GM19043 (cell line): ENCODE data around the gene MC2R.

Experiments used
- ATAC-seq: cut with Tn5 transposase; IDR thresholded peaks from one replicate; pipeline ENCODE4 v1.9.1; 2021; ENCODE audit warnings: low read depth; ENCODE audit not compliant: unreplicated experiment

MC2R gene

GRCh38 chr18:13915391-13915790, at the start of gene MC2R:
MC2R (minus strand) TSS chr18:13915536; CDS start chr18:13885518, 30,018 bp downstream.
- ATAC-seq: no peak

GRCh38 chr18:13945811-13946210, 30.5 kb upstream of the MC2R start:
- no peak for ATAC-seq

GRCh38 chr18:13943338-13943737, 28.0 kb upstream of the MC2R start:
- no peak for ATAC-seq

DNA sequence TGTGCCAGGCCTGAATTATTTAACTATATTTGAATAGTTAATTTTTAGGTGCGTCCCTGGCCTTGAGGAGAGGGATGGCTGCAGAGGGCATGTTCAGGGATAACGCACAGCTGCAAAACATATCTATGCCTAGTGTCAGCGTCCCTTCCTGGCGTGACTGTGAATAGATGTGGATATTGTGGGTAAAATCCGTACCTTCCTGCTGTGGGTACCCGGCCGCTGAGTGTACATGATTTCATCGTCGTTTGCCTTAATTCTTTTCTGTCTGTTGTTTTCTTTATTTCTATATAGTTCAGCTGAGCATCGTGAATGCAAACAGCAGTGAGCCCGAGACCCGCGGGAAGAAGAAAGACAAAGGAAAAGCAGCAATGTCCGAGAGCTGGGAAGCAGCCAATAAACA, 25.0 kb upstream of the MC2R start:
- ATAC-seq: no peak

- no peak for ATAC-seq
Measured at GRCh38 chr18:13934676-13935075, 19.3 kb upstream of the MC2R start.

GRCh38 chr18:13934058-13934457, 18.7 kb upstream of the MC2R start:
- ATAC-seq: no peak

DNA sequence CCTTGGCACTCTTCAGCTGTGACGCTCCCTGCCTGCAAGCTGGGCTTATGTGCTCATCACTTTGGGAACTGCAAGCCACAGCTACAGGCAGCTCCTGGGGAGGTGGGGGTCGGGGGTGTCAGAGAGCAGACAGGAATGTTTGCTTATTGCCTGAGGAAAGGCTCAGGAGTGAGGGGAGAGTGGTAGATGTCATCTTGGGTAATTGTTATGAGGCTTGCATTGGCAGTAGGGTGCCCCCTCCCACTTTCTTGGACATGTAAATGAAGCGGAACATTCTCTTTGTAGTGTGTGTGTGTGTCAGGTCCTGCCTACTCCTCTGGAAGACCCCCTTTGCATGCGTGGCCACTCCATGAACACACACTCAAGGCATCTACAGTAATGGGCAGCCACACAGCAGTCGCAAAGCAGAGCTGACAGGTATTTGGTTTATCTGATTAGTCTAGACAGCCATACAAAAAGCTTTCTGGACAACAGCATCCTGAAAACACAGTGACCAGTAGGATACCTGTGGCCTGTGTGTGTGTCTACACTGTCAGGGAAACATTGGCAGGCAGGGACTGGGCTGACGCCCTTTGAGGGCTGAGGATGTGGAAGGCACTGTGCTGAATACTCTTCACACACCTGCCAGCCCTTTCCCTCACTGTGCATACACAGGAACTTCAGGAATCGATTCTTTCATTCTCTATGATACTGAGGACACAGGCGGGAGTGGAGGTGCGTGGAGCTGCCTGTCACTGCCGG, 17.1 kb upstream of the MC2R start:
- ATAC-seq: no peak

GRCh38 chr18:13930964-13931363, 15.6 kb upstream of the MC2R start:
- ATAC-seq: no peak

GRCh38 chr18:13923221-13923620, 7.9 kb upstream of the MC2R start:
- no peak for ATAC-seq

DNA sequence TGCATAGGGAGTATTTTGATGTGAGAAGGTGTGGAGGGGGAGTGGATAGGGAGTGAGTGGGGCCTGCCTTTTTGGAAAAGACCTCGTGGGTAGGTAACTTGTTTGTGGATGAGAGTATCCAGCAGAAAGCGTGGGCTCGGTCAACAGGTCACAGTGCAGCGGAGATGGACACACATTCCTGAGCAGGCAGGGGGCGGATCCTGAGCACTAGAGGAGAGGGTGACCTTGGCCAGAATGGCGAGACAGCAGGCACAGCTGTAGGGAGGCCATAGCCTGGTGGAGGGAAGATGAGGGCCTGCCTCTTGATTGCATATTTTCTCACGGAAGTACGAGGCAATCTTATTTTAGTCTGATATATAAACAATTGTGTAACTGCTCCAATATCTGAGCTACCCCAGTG, 3.6 kb upstream of the MC2R start:
- no peak for ATAC-seq

GRCh38 chr18:13917401-13917800, 2.1 kb upstream of the MC2R start:
- ATAC-seq: no peak

GRCh38 chr18:13916559-13916958, 1.2 kb upstream of the MC2R start:
- ATAC-seq: no peak

- ATAC-seq: no peak
Measured at GRCh38 chr18:13915995-13916431, 677 bp upstream of the MC2R start.

DNA sequence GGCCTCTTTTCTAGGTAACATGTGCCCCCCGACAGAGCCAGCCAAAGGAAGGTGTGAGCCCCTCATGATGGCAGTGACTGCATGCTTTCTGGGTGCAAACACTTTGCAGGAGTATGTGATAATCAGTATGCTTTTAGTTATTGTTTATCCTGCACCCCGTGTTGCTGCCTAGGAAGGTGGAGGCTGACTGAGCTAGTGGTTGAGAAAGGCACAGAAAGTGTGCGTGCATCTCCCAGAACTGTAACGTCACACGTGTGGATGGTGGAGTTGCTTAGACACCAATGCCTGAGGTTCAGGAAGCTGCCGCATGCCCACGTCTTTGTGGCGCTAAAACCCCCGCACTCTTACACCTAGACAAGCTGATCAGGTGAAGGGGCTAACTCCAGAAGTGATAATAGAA, 580 bp downstream of the MC2R start:
- ATAC-seq: no peak

- ATAC-seq: no peak
Measured at GRCh38 chr18:13914170-13914569, 1.2 kb downstream of the MC2R start.

DNA sequence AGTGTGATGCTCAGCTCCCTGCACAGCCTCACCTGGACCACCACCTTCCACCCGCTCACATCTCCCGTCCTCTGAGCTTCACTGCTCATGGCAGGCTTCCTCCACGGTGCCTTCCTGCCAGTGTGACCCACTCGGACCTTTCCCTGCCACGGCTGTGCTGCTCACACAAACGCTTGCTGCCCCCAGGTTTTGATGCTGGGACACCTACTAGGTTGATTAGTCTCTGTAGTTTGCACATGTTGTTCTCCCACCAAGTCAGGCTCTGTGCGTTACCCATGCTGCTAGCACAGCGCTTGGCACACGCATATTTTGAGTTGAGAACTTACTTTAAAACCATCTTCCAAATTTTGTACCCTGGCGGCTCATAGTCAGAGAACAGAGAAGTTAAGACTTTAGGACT, 2.1 kb downstream of the MC2R start:
- no peak for ATAC-seq

GRCh38 chr18:13912601-13913000, 2.7 kb downstream of the MC2R start:
- ATAC-seq: no peak

GRCh38 chr18:13910986-13911385, 4.3 kb downstream of the MC2R start:
- no peak for ATAC-seq

GRCh38 chr18:13910501-13910900, 4.8 kb downstream of the MC2R start:
- ATAC-seq: no peak

DNA sequence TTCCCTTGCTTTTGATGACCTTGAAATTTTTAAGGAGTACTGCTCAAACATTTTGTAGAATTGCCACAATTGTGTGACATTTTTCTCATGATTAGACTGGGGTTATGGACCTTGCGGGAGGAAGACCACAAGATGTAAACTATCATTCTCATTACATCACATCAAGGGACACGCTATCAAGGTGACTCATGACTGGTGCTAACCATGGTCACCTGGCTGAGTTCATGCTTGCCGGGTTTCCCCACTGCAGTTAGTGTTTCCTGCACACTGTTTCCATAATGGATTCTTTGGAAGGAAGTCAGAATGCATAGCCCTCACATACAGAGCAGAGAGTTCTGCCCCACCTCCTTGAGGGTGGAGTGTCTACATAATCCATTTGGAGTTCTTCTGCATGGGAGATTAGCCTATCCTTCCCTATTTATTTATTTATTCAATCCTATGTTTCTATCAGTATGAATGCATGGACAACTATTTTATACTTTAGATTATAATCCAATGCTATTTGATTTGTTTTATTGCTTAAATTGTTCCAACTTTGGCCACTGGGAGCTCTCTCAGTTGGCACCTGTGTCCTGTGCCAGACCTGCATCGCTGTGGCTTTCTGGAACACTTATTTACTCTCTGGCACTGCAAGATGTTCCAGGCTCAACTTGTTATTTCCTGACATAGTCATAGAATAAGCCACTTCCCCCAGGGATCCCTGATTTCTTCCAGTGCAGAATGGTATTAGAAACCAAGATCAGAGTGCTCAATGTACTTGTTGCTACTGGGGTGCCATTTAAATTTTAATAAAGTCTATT, 6.0 kb downstream of the MC2R start:
- no peak for ATAC-seq

- ATAC-seq: no peak
Measured at GRCh38 chr18:13900633-13901032, 14.7 kb downstream of the MC2R start.

DNA sequence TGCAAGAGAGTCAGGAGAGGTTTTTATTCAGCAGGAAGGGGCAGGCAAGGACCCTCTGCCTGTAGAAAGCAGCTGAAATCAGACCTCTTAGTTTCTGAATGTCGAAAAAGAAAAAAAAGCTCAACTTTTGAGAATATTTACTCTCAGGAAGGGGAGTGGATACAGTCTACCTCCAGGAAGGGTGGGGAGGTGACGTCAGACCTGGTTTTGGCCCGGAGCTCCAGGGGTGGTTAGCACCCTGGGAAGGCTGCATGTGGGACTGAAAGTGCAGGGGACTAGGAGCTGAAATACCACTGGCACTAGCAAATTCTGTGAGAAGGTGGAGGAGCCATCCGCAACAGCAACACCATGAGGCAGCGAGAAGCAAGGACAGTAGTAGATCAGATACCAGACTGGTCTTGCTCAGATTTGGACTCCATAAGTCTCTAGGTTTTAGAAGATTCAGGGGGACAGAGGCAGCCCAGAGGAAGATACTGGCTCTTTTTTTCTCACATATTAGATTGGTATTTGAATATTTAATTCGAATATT, 19.8 kb downstream of the MC2R start:
- ATAC-seq: no peak
